K562 (cell line): Measurements from ENCODE around the gene NEU1. TPM values are rescaled to one million over a fixed set of nuclear protein-coding genes. Genes with fewer than 3 reads are reported as not detected.

Source experiments
- ATAC-seq: fragments of 200-7000 bp; cut with Tn5 transposase; 3 replicates; pipeline ENCODE4 v1.9.1; 2020; ENCODE audit warnings: moderate library complexity
- BruUV-seq: library from RNA; stranded (reverse); fragments of 400-500 nt; replicated peaks from 2 replicates; lab custom pipeline; 2021; lab: Mats Ljungman, UMichigan
- CTCF ChIA-PET: fragments of 300-600 bp; formaldehyde crosslinking; extraction: SDS; loops from one replicate; lab custom pipeline; 2021; ENCODE audit warnings: low intra/inter-chr PET ratio; lab: Yijun Ruan, JAX
- POLR2A ChIA-PET: fragments of 300-600, 350-650 bp; sonication (Branson Sonifier 250); formaldehyde crosslinking; extraction: SDS; loops from one replicate; lab custom pipeline; 2021; ENCODE audit warnings: antibody characterized with exemption, inconsistent platforms; lab: Yijun Ruan, JAX
- DNase-seq, 4 experiments: peaks; one replicate each; pipeline versions ENCODE4 v3.0.0 to v3.0.0-alpha.2; 2011 to 2018; ENCODE audit warnings: low spot score in 3 of 4, mixed read lengths in 3 of 4; ENCODE audit errors: extremely low read depth in 1 of 4
- FAIRE-seq: peaks from 2 replicates; lab custom pipeline; 2011; peaks lifted over from hg19 to GRCh38; lab: Jason Lieb, UNC
- H2AFZ ChIP-seq: 2 replicates; pipeline ENCODE4 v1.6.0; 2011; ENCODE audit warnings: low read depth, low read length, control low read depth, inconsistent platforms
- H3K27ac ChIP-seq: fragments of 200-600 bp; 3 replicates; pipeline ENCODE4 v1.8.0; 2011; ENCODE audit warnings: low read depth, mild to moderate bottlenecking, control low read depth, inconsistent platforms, low read length, moderate library complexity, mixed read lengths; ENCODE audit errors: extremely low read depth
- H3K27me3 ChIP-seq, 2 experiments: fragments of 300-600 bp in 1 of 2; 2 replicates in 1 of 2; 3 replicates in 1 of 2; pipeline versions ENCODE4 v1.6.0 to v1.8.0; 2011; ENCODE audit warnings: inconsistent platforms in 2 of 2, low read length in 2 of 2, mild to moderate bottlenecking in 1 of 2, mixed read lengths in 1 of 2, moderate library complexity in 1 of 2; ENCODE audit not compliant: control insufficient read depth in 2 of 2, insufficient read depth in 2 of 2
- H3K36me3 ChIP-seq: fragments of 300-600 bp; 3 replicates; pipeline ENCODE4 v1.8.0; 2011; ENCODE audit warnings: mild to moderate bottlenecking, low read length, inconsistent platforms; ENCODE audit not compliant: control insufficient read depth, insufficient read depth
- H3K4me1 ChIP-seq, 2 experiments: fragments of 200-600 bp in 1 of 2; replicated peaks in 1 of 2; 2 replicates in 1 of 2; 3 replicates in 1 of 2; pipeline versions ENCODE4 v1.5.1 to v1.8.0; 2011; ENCODE audit warnings: inconsistent platforms in 2 of 2, low read length in 2 of 2, mild to moderate bottlenecking in 1 of 2, mixed read lengths in 1 of 2, moderate library complexity in 1 of 2; ENCODE audit not compliant: control insufficient read depth in 2 of 2, insufficient read depth in 2 of 2
- H3K4me2 ChIP-seq: 2 replicates; pipeline ENCODE4 v1.6.1; 2011; ENCODE audit warnings: low read length, control low read depth, inconsistent platforms, mixed read lengths; ENCODE audit not compliant: insufficient read depth
- H3K4me3 ChIP-seq: fragments of 200-600 bp; sonication (generic), shearing (Covaris generic); 2 replicates; pipeline ENCODE4 v1.5.1; 2016; ENCODE audit warnings: control low read depth, inconsistent platforms
- H3K79me2 ChIP-seq: fragments of 200-600 bp; 3 replicates; pipeline ENCODE4 v1.8.0; 2011; ENCODE audit warnings: low read length, inconsistent platforms; ENCODE audit not compliant: control insufficient read depth, insufficient read depth
- H3K9ac ChIP-seq, 2 experiments: 2 replicates each; pipeline versions ENCODE4 v1.6.0 to v1.6.1; 2011; ENCODE audit warnings: low read depth in 2 of 2, low read length in 2 of 2, control low read depth in 1 of 2, inconsistent platforms in 1 of 2, mild to moderate bottlenecking in 1 of 2, mixed read lengths in 1 of 2; ENCODE audit not compliant: insufficient read depth in 1 of 2
- H3K9me1 ChIP-seq: one replicate; pipeline ENCODE4 v1.6.0; 2011; ENCODE audit warnings: inconsistent platforms, mild to moderate bottlenecking, low read length, moderate library complexity; ENCODE audit not compliant: control insufficient read depth, insufficient read depth
- H3K9me3 ChIP-seq: replicated peaks from 2 replicates; pipeline ENCODE4 v1.5.1; 2011; ENCODE audit warnings: low read depth, low read length, inconsistent platforms; ENCODE audit not compliant: control insufficient read depth, insufficient read depth
- H4K20me1 ChIP-seq: replicated peaks from 2 replicates; pipeline ENCODE4 v1.6.1; 2011; ENCODE audit warnings: low read length, inconsistent platforms, mixed read lengths; ENCODE audit not compliant: control insufficient read depth, insufficient read depth
- FOXP1 ChIP-seq: sonication (generic); formaldehyde crosslinking; IDR thresholded peaks from 2 replicates; pipeline ENCODE4 v1.8.0; 2022; ENCODE audit warnings: mild to moderate bottlenecking, missing genetic modification reagents
- MCM5 ChIP-seq: fragments of 450-650 bp; IDR thresholded peaks from 2 replicates; pipeline ENCODE4 v1.6.1; 2016; ENCODE audit warnings: low read depth
- NCOR1 ChIP-seq: fragments of 450-650 bp; IDR thresholded peaks from 2 replicates; pipeline ENCODE4 v1.6.1; 2016; ENCODE audit warnings: mild to moderate bottlenecking, moderate library complexity
- NFE2L1 ChIP-seq: fragments of 450-650 bp; IDR thresholded peaks from 2 replicates; pipeline ENCODE4 v1.6.1; 2016; ENCODE audit warnings: missing genetic modification characterization, low read depth, mild to moderate bottlenecking, missing compliant biosample characterization, moderate library complexity, borderline replicate concordance
- SIX5 ChIP-seq, 2 experiments: IDR thresholded peaks; 2 replicates each; pipeline ENCODE4 v1.6.1; 2011; ENCODE audit warnings: low read length in 2 of 2, borderline replicate concordance in 1 of 2, low read depth in 1 of 2, mild to moderate bottlenecking in 1 of 2, moderate library complexity in 1 of 2; ENCODE audit not compliant: insufficient read depth in 1 of 2
- SRF ChIP-seq, 2 experiments: fragments of 250-450, 450-650 bp in 1 of 2; sonication (Bioruptor Pico) in 1 of 2; sonication (generic) in 1 of 2; formaldehyde crosslinking; IDR thresholded peaks; 2 replicates each; pipeline versions ENCODE4 v1.5.0 to v1.5.1; 2020 to 2022; ENCODE audit warnings: mild to moderate bottlenecking in 1 of 2, missing genetic modification reagents in 1 of 2
- TSHZ1 ChIP-seq: fragments of 250-450 bp; sonication (Bioruptor Pico); IDR thresholded peaks from 2 replicates; pipeline ENCODE4 v1.4.0; 2020; ENCODE audit warnings: mild to moderate bottlenecking, moderate library complexity
- ZBTB7A ChIP-seq: IDR thresholded peaks from 2 replicates; pipeline ENCODE4 v1.6.1; 2011; ENCODE audit warnings: low read depth, mild to moderate bottlenecking, low read length, moderate library complexity, borderline replicate concordance; ENCODE audit not compliant: control insufficient read depth
- ZNF316 ChIP-seq: fragments of 450-650 bp; IDR thresholded peaks from 2 replicates; pipeline ENCODE4 v1.6.1; 2016
- ZNF766 ChIP-seq: fragments of 200-800 bp; sonication (Bioruptor generic); conservative IDR thresholded peaks from 2 replicates; pipeline ENCODE4 v1.6.1; 2016; ENCODE audit warnings: missing genetic modification characterization, missing compliant biosample characterization
- WGBS: fragments of 100-300 bp; shearing (Covaris generic); methylation state at CpG from one replicate; pipeline ENCODE4 v1.1.6; 2016; ENCODE audit warnings: low coverage, mixed read lengths; ENCODE audit not compliant: insufficient coverage; ENCODE audit errors: missing lambda C conversion rate; 5-methylcytosine and 5-hydroxymethylcytosine counted together
- in situ Hi-C: fragments of 300-500 bp; cut with MboI; formaldehyde crosslinking; loops from 4 replicates; pipeline ENCODE4 v1.15.0; 2018; ENCODE audit warnings: inconsistent platforms, mixed read lengths
- intact Hi-C: fragments of 100-400 bp; cut with micrococcal nuclease; formaldehyde crosslinking; loops from 2 replicates; pipeline ENCODE4 v1.14.2; 2022
- polyA plus RNA-seq, 8 experiments: library from polyadenylated mRNA; depleted of rRNA in 4 of 8; stranded (reverse) in 5 of 8; unstranded in 3 of 8; fragments of >200 nt; fragmentation: Nextera tagmentation in 2 of 8; fragmentation: Illumina TruSeq in 1 of 8; extraction: Ambion mirVana in 2 of 8; extraction: Trizol in 1 of 8; gene quantifications; 2 replicates each; pipeline versions ENCODE4 v1.2.1 to v1.2.3, GENCODE V29; 2011 to 2014; ENCODE audit warnings: inconsistent platforms in 1 of 8, missing spikeins in 1 of 8
- total RNA-seq, 7 experiments: library from RNA; depleted of rRNA in 6 of 7; stranded (reverse); fragments of >200 nt in 6 of 7; fragmentation: Illumina TruSeq in 2 of 7; extraction: Trizol in 2 of 7; gene quantifications; 2 replicates each; pipeline versions ENCODE4 v1.2.1 to v1.2.3, GENCODE V29; 2011 to 2021; ENCODE audit warnings: low replicate concordance in 1 of 7
- TF ChIP-seq, protein P1 (sequence below): sonication (generic); formaldehyde crosslinking; IDR thresholded peaks from 2 replicates; pipeline ENCODE4 v1.8.1; 2023; ENCODE audit warnings: missing genetic modification reagents, mild to moderate bottlenecking, borderline replicate concordance

The NEU1 gene
- total and polyA plus RNA-seq, 9 of the 15 experiments (the other 6 are each of a cell fraction or from before 2014, with no cell fraction given): 14.8 to 67.8 (median 51.0) TPM

DNA sequence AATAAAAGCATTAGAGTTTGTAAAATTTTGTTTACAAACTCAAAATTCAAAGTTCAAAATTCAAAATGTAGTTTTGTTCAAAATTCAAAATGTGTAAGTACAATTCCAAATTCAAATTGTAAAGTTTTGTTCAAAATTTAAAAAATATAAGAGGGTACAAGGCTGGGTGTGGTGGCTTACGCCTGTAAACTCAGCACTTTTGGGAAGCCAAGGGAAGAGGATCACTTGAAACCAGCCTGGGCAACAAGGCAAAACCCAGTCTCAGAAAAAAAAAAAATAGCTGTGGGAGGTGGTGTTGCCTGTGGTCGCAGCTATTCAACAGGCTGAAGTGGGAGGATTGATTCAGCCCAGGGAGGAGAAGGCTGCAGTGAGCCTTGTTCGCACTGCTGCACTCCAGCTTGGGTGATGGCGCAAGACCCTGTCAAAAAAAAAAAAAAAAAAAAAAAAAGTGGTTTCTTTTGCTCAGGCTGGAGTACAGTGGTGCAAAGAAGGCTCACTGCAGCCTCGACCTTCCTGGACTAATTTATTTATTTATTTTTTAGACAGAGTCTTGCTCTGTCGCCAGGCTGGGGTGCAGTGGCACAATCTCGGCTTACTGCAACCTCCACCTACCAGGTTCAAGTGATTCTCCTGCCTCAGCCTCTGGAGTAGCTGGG, 44.7 kb upstream of the NEU1 start:
- ATAC-seq: peak; percentile 70
- Histone ChIP-seq H3K27ac (no peak overlapping the region), H3K9me1 (no peaks in the 10 kb centered on the region), H3K9ac (no peak overlapping the region), H3K9me3 (no peaks in the 10 kb centered on the region), H3K4me3 (no peak overlapping the region), H3K4me1 (peaks cover 26 to 27% of the 10 kb centered on the region in 2 experiments), H3K79me2 (no peaks in the 10 kb centered on the region), H4K20me1 (no peaks in the 10 kb centered on the region), H2AFZ (no peak overlapping the region), H3K4me2 (no peak overlapping the region), H3K36me3 (no peaks in the 10 kb centered on the region), H3K27me3 (no peaks in the 10 kb centered on the region)
- in situ Hi-C loops (no loop called here), intact Hi-C loops (loop anchor here (10.0 kb wide), 1 partner anchor 288 kb away; the partner anchor contains the start of genes GPSM3 and PBX2)
- CTCF ChIA-PET: interaction anchor here (0.6 kb wide), 1 partner anchor 14 kb away, joined by 6 read pairs; no protein-coding TSS in a partner anchor
- FAIRE-seq: peak; percentile 65
- BruUV-seq: no TSS peak
- DNase-seq: peak in 1 of 4 experiments; percentile 62
- WGBS: 38% methylated on average over 6 of the region's 7 CpGs
- POLR2A ChIA-PET: interaction anchor here (0.6 to 1.6 kb wide), 6 partner anchors 9 to 176 kb away, joined by 3 to 7 read pairs (median 3); partner anchors contain the start of gene EHMT2
- TF ChIP-seq, protein P1, sequence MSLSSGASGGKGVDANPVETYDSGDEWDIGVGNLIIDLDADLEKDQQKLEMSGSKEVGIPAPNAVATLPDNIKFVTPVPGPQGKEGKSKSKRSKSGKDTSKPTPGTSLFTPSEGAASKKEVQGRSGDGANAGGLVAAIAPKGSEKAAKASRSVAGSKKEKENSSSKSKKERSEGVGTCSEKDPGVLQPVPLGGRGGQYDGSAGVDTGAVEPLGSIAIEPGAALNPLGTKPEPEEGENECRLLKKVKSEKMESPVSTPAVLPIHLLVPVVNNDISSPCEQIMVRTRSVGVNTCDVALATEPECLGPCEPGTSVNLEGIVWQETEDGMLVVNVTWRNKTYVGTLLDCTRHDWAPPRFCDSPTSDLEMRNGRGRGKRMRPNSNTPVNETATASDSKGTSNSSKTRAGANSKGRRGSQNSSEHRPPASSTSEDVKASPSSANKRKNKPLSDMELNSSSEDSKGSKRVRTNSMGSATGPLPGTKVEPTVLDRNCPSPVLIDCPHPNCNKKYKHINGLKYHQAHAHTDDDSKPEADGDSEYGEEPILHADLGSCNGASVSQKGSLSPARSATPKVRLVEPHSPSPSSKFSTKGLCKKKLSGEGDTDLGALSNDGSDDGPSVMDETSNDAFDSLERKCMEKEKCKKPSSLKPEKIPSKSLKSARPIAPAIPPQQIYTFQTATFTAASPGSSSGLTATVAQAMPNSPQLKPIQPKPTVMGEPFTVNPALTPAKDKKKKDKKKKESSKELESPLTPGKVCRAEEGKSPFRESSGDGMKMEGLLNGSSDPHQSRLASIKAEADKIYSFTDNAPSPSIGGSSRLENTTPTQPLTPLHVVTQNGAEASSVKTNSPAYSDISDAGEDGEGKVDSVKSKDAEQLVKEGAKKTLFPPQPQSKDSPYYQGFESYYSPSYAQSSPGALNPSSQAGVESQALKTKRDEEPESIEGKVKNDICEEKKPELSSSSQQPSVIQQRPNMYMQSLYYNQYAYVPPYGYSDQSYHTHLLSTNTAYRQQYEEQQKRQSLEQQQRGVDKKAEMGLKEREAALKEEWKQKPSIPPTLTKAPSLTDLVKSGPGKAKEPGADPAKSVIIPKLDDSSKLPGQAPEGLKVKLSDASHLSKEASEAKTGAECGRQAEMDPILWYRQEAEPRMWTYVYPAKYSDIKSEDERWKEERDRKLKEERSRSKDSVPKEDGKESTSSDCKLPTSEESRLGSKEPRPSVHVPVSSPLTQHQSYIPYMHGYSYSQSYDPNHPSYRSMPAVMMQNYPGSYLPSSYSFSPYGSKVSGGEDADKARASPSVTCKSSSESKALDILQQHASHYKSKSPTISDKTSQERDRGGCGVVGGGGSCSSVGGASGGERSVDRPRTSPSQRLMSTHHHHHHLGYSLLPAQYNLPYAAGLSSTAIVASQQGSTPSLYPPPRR: no peak
- TF ChIP-seq MCM5 (no peak), SIX5 (IDR thresholded peaks at IDR 0.05; ENCODE audit: borderline replicate concordance in 1 of 2, insufficient read depth in 1 of 2, low read depth in 1 of 2, low read length in 2 of 2) (no peak), ZBTB7A (0 out of 2 replicates have a peak, but pooled peaks have one; percentile 30), SRF (CRISPR knock-in tag; IDR thresholded peaks at IDR 0.05) (peak in 1 of 2 experiments; percentile 67; a peak in 1 of 4 replicates), FOXP1 (CRISPR knock-in tag) (no peak), TSHZ1 (CRISPR knock-in tag) (no peak), ZNF316 (peak; percentile 65), NCOR1 (no peak), NFE2L1 (tag) (no peak), ZNF766 (peak; percentile 95)
